Peyer's patch (tissue), 4 donors: ENCODE results near the gene RNASE7.

Source experiments
- CTCF ChIP-seq, 6 experiments: fragments of 450-650 bp in 4 of 6; fragments of 200-600 bp in 2 of 6; sonication (generic) in 1 of 6; IDR thresholded peaks; one replicate each; pipeline ENCODE4 v1.5.1; 2017 to 2019; ENCODE audit warnings: antibody characterized with exemption in 6 of 6, mild to moderate bottlenecking in 3 of 6, moderate library complexity in 1 of 6
- POLR2A ChIP-seq, 2 donors: fragments of 450-650 bp; IDR thresholded peaks; one replicate each; pipeline ENCODE4 v1.5.1; 2017; ENCODE audit warnings: antibody characterized with exemption in 2 of 2, mild to moderate bottlenecking in 2 of 2, moderate library complexity in 2 of 2

GRCh38 chr14:21068521-21069387 lies 26.6 kb downstream of the RNASE7 start:
- TF ChIP-seq CTCF (IDR thresholded peaks at IDR 0.05) (peak; percentile 31 to 65 (median 54)), POLR2A (IDR thresholded peaks at IDR 0.05) (no peak)
